ENCODE data around the gene MACROD1.

MACROD1 gene

DNA sequence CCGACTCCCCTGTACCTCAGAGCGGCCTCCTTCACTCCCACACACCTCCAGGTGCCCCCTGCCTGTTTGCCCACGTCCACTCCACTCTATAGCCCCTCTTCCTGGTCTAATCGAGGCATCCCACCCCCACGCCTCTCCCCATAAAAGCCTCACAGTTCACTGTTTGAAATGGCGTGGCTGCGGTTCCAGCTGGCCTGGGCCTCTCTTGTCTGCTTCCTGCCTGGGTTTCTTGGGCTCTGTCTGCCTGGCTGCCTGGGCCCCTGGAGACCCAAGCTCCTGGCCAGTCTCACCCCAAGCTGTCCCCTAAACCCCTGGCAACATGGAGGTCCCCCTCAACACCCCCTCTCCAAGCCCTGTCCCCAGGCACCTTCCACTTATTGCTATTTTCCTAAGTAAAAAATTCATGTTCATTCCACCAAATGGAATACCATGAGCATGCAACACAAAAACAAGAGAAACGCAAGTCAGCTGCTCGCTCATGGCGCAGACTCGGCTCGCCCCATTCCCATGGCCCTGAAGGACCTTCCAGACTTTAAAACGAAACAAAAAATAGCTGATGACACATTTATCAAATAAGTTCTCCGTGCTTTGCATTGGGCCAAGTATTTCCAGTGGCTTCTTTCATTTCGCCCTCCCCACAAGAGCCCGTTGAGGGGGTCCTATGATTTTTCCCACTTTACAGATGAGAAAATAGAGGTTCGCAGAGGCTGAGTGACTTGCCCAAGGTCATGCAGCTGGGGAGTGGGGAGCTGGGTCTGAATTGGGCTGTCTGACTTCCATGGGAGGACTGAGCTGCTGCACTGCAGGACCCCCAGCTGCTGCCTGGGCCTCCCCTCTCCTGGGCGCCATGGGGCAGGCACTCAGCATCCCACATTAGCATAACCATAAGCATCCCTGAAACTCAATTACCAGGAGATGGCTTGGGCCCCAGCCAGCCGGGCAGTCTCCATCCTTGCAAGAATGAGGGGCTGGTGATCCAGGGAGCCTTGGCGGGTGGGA lies 141.9 kb downstream of the MACROD1 start:
- TF ChIP-seq, protein P1, sequence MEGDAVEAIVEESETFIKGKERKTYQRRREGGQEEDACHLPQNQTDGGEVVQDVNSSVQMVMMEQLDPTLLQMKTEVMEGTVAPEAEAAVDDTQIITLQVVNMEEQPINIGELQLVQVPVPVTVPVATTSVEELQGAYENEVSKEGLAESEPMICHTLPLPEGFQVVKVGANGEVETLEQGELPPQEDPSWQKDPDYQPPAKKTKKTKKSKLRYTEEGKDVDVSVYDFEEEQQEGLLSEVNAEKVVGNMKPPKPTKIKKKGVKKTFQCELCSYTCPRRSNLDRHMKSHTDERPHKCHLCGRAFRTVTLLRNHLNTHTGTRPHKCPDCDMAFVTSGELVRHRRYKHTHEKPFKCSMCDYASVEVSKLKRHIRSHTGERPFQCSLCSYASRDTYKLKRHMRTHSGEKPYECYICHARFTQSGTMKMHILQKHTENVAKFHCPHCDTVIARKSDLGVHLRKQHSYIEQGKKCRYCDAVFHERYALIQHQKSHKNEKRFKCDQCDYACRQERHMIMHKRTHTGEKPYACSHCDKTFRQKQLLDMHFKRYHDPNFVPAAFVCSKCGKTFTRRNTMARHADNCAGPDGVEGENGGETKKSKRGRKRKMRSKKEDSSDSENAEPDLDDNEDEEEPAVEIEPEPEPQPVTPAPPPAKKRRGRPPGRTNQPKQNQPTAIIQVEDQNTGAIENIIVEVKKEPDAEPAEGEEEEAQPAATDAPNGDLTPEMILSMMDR (IDR thresholded peaks at IDR 0.05; ENCODE audit: low read depth, low read length): no peak
- TF ChIP-seq POLR2A (IDR thresholded peaks at IDR 0.05; ENCODE audit: extremely low read depth, insufficient read length): no peak
- no peak for DNase-seq (ENCODE audit: low read depth)
- no peak overlapping the region for H3K4me3 ChIP-seq (ENCODE audit: low read depth, low read length)

DNA sequence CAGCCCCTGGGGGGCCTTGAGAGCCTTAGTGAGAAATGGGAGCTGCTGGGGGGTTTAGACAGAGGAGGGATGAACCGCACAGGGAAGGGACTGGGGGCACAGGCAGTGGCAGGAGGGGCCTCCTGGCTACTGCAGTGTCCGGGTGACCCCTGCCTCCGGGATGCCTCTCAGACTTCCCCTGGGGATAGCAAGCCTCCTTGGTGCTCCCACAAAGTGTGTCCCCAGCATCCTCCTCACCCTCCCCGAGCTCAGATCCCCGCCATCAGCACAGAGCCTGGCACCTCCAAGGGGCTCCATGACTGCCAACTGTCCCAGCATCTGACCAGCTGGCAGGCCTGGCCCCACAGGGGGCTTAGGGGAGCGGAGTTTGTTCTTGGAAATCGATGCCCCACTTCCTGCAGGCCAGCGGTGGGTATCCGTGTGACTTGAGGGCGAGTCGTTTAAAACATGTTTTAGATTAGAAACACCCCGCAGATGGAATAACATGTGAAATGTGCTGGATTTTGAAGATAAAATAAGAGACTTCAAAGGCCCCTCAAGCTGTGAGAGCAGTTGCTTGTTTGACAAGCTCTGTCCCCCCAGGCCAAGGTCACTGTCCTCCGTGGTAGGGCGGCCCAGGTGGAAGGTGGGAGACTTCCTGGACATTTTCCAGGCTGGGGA lies 143.7 kb downstream of the MACROD1 start:
- no peak for DNase-seq (ENCODE audit: low read depth)
- TF ChIP-seq MYC (IDR thresholded peaks at IDR 0.05; ENCODE audit: low read depth, low read length): no peak
- TF ChIP-seq, protein P2, sequence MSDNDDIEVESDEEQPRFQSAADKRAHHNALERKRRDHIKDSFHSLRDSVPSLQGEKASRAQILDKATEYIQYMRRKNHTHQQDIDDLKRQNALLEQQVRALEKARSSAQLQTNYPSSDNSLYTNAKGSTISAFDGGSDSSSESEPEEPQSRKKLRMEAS (IDR thresholded peaks at IDR 0.05; ENCODE audit: low read depth, low read length): no peak
- no peak for TF ChIP-seq POLR2A (IDR thresholded peaks at IDR 0.05; ENCODE audit: extremely low read depth, insufficient read length)
- TF ChIP-seq, protein P1 (IDR thresholded peaks at IDR 0.05; ENCODE audit: low read depth, low read length): no peak
- H3K4me3 ChIP-seq (ENCODE audit: low read depth, low read length): no peak overlapping the region

DNA sequence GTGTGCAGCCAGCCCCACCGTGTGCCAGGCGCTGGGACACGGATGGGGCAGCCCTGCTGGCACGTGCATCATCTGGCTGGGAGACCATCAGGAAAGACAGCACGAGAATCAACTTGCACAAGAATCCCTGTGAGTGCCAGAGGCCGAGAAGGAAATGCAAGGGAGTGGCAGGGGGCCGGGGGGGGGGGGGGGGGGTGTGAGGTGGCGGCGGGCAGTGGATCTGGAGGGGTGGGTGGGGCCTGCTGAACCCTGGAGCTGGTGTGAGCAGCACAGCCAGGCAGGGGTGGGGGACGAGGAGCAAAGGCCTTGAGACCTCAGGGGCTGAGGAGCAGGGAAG lies 144.2 kb downstream of the MACROD1 start:
- H3K4me3 ChIP-seq (ENCODE audit: low read depth, low read length): no peak overlapping the region
- TF ChIP-seq, protein P2 (IDR thresholded peaks at IDR 0.05; ENCODE audit: low read depth, low read length): no peak
- no peak for TF ChIP-seq POLR2A (IDR thresholded peaks at IDR 0.05; ENCODE audit: extremely low read depth, insufficient read length)
- no peak for TF ChIP-seq MYC (IDR thresholded peaks at IDR 0.05; ENCODE audit: low read depth, low read length)
- TF ChIP-seq, protein P1 (IDR thresholded peaks at IDR 0.05; ENCODE audit: low read depth, low read length): no peak
- DNase-seq (ENCODE audit: low read depth): no peak

DNA sequence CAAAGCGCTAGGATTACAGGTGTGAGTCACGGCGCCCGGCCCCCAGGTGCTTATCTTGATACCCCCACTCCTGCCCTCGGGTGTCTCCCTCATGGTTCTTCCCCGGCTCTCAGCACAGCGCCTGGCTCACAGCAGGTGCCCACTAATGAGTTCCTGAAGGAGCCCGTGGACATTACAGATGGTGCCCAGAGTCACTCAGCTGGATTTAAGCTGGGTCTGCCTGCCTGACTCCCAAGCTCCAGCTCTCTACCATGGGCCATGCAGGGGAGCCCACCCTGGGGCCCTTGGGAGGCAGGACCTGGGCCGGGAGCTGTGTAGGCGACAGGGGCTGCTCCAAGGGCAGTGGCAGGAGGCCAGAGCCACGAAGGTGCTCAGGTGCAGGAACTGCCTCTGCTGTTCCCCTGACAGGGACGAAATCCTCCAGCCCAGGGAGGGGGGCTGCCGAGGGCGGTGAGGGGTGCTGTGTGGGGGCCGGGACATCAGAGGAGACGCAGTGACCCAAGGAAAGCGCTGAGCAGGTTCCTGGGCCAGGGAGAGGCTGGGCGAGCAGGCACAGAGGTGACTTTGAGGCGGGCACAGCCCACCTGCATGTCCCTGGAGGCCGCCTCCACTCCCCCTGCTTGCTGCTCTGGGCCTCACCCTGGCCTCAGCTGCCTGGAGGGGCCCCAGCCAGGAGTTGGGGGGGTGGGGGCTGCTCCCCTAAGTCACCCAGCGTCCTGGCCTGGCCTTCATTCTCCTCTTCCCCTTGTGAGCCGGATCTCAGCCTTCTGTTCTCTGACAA lies 144.7 kb downstream of the MACROD1 start:
- no peak for DNase-seq (ENCODE audit: low read depth)
- no peak overlapping the region for H3K4me3 ChIP-seq (ENCODE audit: low read depth, low read length)
- TF ChIP-seq, protein P2 (IDR thresholded peaks at IDR 0.05; ENCODE audit: low read depth, low read length): no peak
- TF ChIP-seq, protein P1 (IDR thresholded peaks at IDR 0.05; ENCODE audit: low read depth, low read length): no peak
- TF ChIP-seq POLR2A (IDR thresholded peaks at IDR 0.05; ENCODE audit: extremely low read depth, insufficient read length) (no peak), MYC (IDR thresholded peaks at IDR 0.05; ENCODE audit: low read depth, low read length) (no peak)

DNA sequence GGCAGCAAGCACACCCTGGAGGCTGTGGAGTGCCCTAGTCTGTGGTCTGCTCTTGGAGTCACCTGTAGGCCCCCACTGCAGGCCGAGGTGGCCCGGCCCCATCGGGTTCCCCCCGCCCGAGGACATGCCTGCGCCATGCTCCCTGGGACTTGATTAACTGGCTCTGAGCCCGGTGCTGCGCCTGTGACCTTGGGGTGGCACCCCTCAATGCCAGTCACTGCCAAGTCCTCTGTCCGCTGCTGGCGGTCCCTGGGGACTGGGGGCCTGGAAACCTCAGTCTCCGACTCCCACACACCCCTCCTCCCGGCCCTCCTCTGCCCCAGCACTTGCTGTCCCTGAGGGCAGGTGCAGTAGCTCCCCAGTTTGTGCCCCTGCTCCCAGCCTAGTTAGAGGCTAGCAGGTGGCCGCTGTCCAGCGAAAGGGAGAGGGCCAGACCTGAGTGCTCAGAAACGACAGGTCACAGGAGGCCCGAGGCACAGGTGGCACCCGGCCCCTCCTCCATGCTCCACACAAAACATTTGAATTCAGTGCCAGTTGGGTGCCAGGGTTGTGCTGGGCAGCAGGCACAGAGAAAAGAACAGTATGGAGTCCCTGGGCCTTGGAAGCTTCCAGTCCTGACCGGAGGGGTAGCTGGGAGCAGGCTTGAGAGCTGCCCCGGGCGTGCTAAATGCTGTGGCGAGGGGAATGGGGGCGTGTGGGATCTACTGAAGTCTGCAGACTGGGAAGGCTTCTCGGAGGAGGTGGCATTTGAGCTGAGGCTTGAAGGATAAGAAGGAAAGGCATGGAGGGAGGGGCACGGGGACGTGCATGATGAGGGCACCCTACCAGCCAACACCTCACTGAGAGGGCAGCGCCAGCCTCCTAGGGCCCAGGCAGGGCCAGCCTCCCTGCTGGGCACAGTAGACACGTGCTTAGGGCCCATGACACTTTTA lies 146.5 kb downstream of the MACROD1 start:
- no peak overlapping the region for H3K4me3 ChIP-seq (ENCODE audit: low read depth, low read length)
- TF ChIP-seq, protein P2 (IDR thresholded peaks at IDR 0.05; ENCODE audit: low read depth, low read length): no peak
- no peak for TF ChIP-seq POLR2A (IDR thresholded peaks at IDR 0.05; ENCODE audit: extremely low read depth, insufficient read length)
- TF ChIP-seq, protein P1 (IDR thresholded peaks at IDR 0.05; ENCODE audit: low read depth, low read length): no peak
- no peak for TF ChIP-seq MYC (IDR thresholded peaks at IDR 0.05; ENCODE audit: low read depth, low read length)
- DNase-seq (ENCODE audit: low read depth): no peak
